Stimulated activated CD8-positive, alpha-beta memory T cell treated with anti-CD3 and anti-CD28 coated beads, Interleukin-2, amount 100 ng/mL, for 48 hours (primary cell): ENCODE measurements around the gene PHLPP1.

ENCODE experiments used
- DNase-seq, 2 donors: peaks; one replicate each; pipeline ENCODE4 v3.0.0-alpha.2; 2020; ENCODE audit warnings: low read depth in 2 of 2

Gene PHLPP1

DNA sequence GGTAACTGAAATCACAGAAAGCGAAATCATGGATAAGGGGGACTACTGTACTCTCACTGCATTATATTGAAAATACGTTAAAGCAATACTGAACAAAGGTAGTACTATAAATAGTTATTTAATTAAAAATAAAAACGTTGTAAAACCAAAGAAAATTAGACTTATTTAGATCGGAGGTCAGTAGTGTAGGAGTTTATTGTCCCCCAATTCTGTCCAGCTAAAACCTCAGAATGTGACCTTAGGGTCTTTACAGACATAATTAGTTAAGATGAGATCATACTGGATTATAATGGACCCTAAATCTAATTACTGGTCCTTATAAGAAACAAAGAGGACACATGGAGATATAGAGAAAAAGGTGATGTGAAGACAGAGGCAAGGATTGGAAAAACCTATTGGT is 95.3 kb downstream of the PHLPP1 start:
- DNase-seq: no peak

DNA sequence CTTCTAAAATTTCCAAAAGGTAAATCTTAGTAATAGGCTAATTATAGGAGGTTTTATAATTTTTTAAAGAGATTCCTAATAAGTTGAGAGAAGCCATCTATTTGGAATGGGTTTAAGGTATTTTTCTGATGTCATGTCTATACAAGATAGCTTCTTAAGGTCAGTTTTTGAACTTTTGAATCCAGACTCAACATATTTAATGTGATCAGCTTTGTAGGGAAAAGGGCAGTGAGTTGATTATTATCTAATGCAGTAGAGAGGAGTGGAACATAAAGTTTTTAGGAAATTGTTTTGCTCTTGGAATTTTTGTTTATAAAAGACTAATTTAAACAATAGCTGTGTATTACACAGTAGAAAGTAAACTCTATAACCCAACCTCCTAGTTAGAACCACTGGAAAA is 96.3 kb downstream of the PHLPP1 start:
- DNase-seq: no peak

DNA sequence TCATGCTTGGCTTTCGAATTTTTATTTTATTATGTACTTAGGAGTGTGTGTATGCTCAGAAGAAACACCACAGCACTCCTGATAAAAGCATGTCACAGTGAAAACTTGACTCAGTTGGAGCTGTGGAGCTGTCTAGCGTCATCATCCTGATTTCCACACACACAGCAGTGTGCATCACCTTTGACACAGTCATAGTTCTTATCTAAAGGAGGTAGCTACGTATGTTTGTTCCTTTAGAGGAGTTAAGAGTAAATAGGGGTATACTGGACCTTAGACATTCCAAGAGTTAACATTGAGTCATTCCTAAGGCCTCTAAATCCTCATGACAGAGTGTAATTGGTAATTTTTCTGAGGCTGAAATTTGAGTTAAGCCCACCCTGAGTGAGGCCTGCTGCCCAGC is 96.9 kb downstream of the PHLPP1 start:
- DNase-seq: no peak

DNA sequence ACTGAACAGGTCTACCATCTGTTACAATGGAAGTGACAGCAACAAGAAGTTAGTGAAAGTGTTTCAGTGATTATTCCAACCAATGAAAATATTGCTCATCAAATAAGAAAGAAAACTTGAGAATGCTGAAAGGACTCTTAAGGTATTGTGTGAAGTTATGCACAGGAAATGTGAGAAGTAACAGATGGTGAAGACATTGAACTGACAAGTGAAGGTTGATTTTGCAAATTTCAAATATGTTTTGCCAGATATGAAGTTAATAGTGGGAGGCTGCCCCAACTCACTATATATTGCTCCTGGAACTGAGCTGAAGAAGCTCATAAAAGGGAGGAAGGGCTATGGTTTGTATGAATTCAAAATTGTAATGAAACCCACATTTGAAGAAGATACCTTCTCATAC is 97.5 kb downstream of the PHLPP1 start:
- no peak for DNase-seq

DNA sequence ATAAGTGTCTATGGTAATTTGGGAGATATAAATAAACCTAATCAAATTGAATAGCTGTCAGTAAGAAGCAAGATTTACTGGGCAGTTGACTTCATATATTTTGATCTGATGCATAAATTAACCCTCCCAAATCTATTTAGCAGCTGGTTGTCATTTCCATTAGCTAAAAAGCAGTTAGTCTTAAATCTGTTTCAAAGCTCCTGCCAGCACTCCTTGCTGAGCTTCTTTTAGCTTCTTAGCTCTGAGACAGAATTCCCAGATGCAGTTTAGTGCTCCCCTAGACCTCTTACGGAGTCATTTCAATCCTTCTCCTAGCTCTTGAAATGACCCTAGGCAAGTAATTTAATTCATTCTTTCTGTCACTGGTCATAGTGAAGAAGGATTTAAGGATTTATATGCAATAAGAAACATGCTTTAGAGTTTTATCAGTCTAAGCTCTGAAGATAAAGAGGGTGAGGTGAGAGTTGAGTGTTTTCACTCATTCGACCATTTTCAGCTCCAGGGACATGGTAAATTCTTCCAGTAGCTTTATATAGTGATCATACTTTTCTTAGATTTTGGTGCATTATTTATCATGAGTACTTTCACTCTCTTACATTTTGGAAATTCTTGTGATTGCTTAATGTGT is 98.9 kb downstream of the PHLPP1 start:
- no peak for DNase-seq

DNA sequence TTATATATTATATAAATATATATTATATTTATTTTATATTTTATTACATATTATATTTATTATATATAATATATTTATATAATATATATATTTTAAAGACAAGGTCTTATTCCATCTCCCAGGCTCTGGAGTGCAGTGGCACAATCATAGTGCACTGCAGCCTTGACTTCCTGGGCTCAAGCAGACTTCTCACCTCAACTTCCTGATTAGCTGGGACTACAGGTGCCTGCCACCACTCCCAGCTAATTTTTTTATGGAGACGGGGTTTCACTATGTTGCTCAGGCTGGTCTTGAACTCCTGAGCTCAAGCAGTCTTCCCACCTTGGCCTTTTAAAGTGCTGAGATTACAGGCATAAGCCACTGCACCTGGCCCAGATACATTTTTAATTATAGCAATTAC is 110.0 kb downstream of the PHLPP1 start:
- no peak for DNase-seq

DNA sequence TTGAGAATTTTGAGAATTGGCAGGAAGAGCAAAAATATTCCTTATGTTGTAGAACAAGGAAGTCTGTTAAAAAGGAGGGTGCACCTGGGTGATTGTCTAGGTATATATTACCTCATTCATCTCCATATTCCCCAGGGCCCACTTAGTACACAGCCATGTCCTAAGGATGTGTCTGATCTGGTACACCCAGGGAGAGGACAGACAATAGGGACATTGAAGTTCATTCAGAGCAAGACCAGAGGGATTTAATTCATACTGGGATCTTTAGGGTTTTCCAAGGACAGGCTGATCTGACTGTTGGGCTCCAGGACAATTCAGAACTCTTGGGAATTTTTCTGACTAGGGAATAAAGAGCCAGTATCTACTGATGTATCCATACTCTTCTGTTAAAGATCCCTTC is 112.1 kb downstream of the PHLPP1 start:
- no peak for DNase-seq

DNA sequence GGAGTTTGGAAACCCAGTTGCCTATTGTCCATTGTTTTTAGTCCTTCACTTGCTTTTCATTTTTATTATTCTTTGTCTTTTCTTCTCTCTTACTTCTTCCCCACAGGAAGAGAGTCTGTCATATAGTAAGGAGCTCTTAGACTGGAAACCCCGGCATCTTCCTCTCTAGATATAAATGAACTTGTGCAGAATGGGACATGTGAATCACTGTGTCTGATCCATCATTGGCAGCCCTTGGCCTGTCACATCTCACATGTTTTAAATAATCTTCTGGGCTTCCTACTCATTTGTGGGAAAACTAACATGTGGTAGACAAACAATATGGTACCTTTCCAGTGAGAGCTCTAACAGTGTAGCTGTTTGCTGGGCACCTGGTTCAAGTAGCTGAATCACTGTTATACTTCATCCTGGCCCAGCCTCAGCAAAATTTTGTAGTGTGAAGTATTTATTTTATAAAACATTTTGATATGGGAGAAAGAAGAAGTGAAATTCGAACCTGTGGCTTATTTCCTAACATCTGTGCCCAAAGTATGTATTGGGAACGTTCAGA is 112.8 kb downstream of the PHLPP1 start:
- no peak for DNase-seq

DNA sequence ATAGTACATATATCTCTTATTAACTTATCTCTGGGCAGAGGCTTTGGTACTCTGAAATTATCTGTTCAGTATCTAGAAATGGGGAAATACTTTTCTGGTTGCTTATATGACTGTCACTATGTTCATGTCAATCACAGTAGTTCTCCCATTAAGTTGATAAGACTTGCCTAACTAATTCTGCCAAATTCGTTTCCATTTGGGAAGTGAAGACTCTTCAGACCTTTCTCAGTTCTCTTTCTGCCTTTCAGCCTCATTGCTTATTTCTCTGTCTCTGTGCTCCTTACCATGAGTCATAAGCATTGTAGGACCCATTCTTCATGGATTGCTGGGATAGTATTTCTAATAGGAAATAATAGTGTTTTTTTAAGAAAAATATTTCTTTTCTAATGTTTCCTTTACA is 113.5 kb downstream of the PHLPP1 start:
- DNase-seq: no peak

DNA sequence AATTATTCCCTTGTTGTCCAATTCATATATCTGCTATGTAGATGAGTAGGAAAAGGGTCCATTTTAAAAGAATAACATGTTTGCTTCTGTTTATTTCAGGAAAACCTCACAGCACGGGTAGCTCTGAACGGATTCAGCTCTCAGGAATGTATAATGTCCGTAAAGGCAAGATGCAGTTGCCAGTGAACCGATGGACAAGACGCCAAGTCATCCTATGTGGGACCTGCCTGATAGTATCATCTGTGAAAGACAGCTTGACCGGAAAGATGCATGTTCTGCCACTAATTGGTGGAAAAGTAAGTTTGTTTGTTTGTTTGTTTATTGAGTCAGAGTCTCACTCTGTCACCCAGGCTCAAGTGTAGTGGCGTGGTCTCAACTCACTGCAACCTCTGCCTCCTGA is 114.6 kb downstream of the PHLPP1 start:
- no peak for DNase-seq

DNA sequence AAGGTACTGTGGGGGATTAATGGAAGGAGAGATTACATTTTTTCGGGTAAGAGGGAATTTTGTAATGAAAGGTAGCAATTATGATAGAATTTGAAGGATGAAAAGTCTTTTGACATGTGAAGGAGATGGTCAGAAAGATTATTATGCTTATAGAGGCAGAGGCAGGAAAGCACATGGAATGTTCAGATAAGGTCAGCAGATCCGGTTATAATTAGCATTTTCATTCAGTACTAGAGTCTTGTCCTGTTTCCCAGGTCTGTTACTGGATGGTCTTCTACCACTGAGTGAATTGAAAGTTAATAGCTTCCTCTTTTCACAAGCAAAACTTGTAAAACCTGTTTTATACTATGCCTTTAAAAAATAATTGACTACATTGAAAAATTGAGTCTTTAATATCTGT is 116.9 kb downstream of the PHLPP1 start:
- no peak for DNase-seq

DNA sequence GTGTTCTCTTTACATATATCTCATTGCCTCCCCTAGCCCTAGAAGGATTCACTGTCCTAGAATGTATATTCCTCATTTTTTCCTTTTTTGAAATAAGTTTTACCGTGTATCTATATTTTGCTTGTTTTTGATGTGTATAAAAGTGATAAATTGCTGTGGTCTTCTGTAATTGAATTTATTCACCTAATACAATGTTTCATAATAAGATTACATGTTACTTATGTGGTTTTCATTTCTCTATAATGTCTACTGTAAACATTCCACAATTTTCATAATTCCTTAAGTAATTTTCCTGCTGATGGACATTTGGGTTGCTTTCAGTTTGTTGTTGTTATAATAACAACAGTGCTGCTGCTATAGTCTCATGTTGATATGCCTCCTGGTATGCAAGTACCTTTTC is 118.2 kb downstream of the PHLPP1 start:
- DNase-seq: no peak

DNA sequence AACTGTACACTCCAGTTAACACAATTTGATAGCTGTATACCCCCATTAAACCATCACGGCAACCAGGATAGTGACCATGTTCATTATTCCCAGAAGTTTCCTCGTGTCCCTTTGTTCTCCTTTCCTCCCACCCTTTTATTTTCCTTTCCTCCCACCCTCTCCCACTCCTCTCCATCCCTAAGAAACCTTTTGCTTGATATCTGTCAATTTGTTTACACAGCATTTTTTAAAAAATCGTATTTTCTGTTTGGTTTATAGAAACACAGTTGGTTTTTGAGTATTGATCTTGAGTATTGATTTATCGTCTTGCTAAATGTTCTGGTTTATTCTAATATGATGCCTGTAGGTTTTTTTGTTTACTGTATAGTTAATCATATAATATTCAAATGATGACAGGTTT is 119.4 kb downstream of the PHLPP1 start:
- no peak for DNase-seq

DNA sequence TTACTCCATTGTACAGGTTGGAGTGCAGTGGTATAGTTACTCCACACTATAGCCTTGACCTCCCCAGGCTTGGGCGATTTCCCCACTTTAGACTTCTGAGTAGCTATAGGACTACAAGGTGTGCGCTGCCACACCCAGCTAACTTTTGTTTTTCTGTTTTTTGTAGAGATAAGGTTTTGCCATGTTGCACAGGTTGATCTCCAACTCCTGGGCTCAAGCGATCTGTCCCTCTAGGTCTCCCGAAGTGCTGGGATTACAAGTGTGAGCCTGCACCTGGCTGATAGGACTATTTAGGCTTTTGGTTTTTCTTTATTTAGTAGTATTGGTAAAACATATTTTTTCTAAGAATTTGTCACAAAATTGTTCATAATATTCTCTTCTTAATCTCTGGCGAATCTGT is 121.7 kb downstream of the PHLPP1 start:
- no peak for DNase-seq

DNA sequence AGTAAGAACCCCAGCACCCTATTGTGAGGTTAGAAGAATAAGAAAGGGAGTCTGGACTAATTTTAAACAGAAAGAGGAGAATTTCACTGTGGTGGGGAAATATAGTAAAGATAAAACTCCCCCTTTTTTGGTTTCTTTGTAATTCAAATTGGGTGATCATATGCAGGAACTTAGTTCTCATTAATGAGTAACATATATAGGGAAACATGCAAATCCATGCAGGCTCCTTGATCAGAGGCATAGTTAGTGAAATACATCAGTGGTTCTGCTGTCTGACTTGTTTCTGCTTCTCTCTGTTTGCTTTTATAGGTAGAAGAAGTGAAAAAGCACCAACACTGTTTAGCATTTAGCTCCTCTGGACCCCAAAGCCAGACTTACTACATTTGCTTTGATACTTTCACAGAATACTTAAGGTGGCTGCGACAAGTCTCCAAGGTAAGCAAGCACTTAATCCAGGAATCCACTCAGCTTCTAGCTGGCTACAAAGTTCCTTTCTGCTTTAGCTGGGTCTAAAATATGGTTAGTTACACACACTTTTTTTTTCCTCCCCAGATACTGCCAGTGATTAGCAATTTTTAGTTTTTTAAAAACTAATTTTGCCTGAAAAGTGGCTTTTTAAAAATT is 123.2 kb downstream of the PHLPP1 start:
- DNase-seq: no peak

DNA sequence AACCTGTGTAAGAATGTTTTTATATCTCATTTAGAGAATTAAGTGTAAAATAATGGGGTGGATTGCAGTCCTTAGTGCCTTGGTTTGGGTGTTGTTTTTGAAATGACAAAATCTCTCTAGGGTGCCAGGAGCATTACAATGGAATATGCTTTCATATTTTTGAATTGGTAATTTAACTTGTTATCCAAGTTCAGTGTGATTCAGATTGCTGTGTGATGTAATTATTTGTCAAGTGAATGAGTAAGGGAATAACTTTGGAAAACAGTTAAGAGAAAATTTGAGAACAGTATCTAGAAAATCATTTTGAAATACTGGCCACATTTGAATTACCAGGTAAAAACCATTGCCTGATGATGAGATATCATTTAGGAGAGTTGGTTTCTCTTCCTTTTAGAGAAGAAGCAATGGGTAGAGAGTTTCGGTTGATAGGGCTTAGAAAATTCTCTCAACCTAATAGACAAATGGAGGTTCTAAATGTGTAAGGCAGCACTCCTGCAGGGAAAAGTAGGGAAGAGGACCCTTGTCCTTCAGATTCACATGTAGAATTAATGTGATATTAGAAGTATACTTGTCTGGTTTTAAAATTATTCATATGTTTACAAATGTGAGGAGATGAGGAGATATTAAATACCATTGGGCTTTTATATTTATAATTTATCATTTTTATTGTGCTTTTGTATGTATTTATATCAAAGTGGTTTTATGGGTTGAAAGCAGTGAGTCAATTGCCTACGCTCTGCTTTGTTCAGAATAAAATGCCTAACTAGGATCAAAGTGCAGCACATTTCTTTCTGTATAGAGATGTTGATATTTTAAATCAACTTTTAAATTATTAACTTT is 124.8 kb downstream of the PHLPP1 start:
- no peak for DNase-seq

DNA sequence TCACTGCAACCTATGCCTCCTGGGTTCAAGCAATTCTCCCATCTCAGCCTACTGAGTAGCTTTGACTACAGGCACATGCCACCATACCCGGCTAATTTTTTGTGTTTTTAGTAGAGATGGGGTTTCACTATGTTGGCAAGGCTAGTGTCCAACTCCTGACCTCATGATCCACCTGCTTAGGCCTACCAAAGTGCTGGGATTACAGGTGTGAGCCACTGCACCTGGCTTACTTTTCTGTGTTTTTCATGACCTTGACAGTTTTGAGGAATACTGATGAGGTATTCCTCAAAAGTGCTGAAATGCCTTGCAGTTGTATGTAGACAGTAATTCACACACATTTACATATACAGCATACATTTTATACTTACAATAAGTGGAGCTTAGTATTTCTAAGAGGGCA is 126.1 kb downstream of the PHLPP1 start:
- DNase-seq: no peak

DNA sequence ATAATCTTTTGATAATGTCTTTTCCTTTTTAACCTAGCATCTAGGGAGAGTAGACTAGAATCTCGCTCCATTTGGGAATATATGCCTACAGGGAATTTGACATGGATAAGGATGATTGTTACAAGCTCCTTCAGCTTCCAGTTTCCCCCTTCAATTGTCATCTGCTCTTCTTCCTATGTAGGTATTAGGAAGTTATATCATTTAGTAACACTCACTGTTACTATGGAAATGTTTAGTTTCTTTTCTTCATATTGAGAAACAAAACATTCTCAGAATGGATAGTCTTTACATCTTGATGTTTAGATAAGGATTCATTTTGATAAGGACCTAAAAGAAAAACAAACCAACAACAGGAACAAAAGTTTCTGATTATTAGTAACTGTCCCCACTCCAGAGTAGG is 127.6 kb downstream of the PHLPP1 start:
- DNase-seq: no peak

DNA sequence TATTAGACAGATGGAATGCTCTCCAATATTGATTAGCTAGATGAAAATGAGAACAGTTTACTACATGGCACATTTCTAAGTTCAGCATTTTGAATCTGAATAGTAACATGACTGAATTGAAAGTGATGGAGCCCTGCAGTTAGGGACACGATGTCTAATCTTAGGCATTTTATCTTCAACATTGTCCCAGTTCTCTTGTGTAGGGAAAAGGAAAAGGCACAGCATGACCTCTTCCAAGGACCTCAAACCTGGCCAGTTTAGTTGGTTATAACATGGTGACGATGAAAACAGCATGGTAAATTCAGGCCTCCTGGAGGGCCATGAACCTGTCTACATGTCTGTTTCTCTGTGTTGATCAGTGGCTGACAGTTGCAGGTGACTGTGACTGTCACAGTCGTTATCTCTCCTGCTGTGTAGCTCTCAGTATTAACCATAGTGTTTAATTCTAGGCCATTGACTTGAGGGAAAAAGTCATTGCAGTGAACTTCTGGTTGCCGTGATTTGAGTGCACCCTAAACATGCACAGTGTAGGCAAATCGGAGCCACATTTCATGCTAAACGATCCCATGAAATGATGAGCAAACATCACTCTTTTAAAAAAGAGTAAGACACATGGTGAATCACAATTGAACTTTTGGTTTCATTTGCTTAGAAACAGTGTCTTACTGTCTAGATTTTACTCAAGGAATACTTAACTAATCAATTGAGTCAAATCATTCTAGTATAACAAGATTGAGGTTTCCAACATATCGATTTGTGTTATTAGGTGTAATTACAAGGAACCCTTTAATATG is 129.7 kb downstream of the PHLPP1 start:
- DNase-seq: peak in 1 of 2 donors; percentile 0

DNA sequence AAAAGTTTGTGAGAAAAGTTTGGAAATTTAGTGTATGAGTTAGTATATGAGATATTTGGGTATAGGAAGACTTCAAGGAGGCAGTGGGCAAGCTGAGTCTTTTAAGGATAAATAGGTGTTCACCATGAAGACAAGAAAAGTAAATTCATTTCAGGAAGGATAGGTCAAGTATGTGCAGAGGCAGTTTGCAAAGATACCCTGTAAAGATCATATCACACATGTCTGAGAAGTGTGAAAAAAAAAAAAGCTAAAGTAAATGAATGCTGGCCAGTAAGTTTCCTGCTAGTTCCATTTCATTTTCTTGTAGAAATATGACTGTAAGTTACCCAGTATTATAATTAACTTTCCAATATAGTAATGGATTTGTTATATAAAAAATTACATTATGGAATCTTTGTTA is 131.0 kb downstream of the PHLPP1 start:
- no peak for DNase-seq

DNA sequence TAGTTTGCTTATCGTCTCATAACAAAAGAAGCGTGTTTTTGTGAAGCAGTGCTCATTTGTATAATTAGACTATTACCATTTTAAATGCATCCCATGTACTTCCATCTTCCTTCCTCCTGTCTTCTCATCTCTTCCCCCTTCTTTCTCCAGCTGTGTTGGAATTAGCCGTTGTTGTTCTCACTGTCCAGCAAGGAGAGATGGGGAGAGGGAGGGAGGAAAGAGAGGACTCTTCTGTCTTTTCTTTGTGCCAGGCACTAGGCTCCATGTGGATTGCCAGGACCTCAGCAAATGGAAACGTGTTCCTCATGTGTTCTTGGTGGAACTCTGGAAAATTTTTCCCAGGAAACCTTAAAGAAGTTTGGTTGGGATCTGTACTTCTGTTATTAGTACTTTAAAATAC is 131.7 kb downstream of the PHLPP1 start:
- DNase-seq: no peak

DNA sequence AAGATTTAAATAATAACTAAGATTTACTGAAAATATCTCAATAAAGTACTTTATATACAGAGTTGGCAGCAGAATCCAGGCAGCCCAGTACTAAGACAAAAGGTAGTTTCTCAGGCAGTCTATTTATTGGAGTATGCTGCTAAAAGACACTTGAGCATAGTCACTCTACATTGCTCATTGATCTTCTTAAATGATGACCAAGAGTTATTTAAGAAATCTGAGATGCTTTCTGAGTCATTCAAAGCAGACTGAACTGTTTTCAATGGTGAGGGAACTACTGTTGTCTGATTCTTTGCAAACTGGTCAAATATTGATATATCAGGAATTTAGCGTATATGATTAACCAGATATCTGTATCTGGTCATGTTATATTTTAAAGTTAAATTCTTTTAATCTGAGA is 133.6 kb downstream of the PHLPP1 start:
- no peak for DNase-seq
